ENCODE measurements around the gene FCHSD2.

GRCh38 chr11:73135346-73136284, 6.5 kb downstream of the FCHSD2 start:
- no peak for TF ChIP-seq POLR2AphosphoS5 (IDR thresholded peaks at IDR 0.05; ENCODE audit: low read depth, low read length)
- TF ChIP-seq TAF1 (IDR thresholded peaks at IDR 0.05; ENCODE audit: borderline replicate concordance, low read depth, low read length): no peak

Data from GM12892 (cell line).